ENCODE measurements around the gene MSI2. TPM values are rescaled to one million over a fixed set of nuclear protein-coding genes. Genes with fewer than 3 reads are reported as not detected.

Gene MSI2
- total RNA-seq, 1 donor from 2014 or later = 30.4 TPM

DNA sequence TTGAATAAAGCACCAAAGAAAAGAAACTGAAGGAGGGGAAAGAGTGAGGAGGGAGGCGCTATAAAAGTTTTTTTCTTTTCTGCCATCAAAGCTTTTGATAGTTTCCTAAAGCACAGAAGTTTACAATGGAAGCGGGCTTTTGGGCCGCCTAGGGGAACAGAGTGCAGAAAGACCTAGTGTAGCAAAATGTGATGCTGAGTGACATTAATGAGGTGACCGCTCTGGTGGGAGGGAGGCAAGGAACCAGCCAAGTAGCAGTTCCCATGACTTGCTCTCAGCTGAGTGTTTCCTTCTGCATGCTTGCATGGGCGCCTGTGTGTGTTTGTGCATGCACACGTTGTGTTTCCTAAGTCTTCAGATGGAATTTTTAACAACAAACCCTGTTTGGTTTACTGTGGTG is 15.5 kb downstream of the MSI2 start:
- ATAC-seq = no peak

DNA sequence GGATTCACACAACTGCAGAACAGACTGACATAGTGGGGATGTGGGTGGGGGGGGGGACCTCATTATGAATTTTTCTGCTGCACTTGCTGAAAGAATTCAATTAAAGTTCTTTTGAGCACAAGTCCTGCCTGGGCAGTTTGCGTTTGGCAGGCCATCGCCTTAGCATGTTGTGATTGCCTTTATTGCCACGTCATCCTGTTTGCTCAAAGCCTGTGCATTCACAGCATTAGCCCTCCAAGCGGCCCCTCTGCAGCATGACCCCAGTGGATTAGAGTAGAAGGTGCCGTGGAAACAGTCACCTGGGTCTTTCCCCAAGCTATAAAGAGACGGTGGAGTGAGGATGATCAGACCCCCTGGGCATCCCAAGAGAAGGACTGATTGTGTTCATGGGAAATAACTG is 17.2 kb downstream of the MSI2 start:
- no peak for ATAC-seq

DNA sequence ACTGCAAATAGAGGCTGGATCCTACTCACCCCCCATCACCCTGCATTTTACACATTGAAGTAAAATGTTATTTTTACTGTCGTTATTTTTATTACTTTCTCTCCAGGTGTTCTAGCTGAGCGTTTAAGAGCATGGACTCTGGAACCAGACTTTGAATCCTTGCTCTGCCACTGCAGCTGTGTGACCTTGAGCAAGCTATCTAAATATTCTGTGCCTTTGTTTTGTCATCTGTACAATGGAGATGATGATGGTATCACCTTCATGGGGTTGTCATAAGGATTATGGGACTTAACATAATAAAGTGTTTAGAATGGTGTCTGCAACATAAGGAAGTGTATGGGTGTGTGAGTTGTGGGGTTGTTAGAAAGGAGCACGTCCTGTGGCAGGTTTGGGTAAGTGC is 17.8 kb downstream of the MSI2 start:
- ATAC-seq = no peak

DNA sequence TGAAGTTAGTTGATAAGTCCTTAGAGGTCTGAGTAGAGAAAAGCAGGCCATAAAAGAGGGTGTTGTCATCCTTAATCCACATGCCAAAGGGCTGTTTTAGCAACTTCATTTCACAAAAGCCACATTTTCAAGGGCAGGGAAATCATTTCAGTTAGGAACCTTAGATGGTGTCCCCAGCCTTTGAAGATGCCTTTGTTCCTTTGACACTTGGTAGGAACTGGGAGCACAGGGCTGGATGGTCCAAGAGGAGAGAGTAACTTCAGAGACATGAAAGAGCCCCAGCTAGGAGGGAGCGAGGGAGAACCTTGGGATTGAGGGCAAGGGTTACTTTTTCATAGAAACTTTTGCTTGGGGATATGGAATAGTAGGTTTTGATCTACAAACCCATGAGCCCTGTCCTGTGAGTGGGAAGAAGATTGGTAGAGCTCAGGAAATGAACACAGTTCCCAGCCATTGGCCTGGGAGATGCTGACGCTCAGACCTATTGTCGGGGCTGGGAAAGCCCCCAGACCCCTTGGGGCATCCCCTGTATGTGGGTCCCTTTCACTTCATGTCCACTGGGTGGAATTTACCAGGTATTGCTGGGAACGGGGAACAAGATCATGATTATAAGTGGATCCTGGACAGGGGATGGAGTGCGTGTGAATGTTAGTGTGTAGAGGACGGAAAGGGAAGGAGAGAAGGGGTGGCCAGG is 18.9 kb downstream of the MSI2 start:
- no peak for ATAC-seq

GRCh38 chr17:57276621-57277020 is 20.3 kb downstream of the MSI2 start:
- ATAC-seq = no peak

GRCh38 chr17:57277923-57278604 is 21.7 kb downstream of the MSI2 start:
- ATAC-seq = no peak

GRCh38 chr17:57278740-57279387 is 22.5 kb downstream of the MSI2 start:
- no peak for ATAC-seq

DNA sequence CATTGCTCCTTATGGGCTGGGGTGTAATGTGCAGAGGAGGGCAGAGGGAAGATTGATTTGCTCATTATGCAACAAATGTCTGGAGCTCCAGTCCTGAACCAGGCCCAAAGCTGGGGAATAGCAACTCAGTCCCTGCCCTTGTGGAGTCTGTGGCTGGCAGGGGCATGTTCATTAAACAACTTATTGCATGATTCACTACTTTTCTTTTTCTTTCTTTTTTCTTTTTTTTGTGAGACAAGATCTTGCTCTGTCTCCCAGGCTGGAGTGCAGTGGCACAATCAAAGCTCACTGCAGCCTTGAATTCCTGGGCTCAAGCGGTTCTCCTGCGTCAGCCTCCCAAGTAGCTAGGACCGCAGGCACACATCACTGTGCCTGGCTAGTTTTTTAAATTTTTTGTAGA is 23.1 kb downstream of the MSI2 start:
- no peak for ATAC-seq

- ATAC-seq = no peak
Observed at GRCh38 chr17:57281887-57282286, 25.6 kb downstream of the MSI2 start.

DNA sequence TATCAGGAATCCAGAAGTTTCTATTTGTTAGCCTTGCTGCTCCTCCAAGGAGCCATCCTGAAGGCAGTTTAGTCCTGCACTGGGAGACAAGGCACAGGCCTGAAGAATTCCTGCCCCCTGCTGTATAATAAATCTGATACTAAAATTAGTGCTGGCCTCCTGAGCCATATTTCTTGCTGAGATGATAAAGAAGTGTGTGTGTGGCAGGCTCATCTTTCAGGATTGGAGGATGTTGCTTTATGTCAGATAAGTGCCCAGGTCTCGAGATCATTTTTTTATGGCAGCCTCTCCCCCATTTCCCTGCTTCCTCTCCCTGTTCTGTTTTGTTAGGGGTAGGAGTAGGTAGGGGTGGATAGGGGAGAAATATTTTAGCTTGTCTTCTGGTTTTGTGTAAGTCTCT is 26.0 kb downstream of the MSI2 start:
- no peak for ATAC-seq

DNA sequence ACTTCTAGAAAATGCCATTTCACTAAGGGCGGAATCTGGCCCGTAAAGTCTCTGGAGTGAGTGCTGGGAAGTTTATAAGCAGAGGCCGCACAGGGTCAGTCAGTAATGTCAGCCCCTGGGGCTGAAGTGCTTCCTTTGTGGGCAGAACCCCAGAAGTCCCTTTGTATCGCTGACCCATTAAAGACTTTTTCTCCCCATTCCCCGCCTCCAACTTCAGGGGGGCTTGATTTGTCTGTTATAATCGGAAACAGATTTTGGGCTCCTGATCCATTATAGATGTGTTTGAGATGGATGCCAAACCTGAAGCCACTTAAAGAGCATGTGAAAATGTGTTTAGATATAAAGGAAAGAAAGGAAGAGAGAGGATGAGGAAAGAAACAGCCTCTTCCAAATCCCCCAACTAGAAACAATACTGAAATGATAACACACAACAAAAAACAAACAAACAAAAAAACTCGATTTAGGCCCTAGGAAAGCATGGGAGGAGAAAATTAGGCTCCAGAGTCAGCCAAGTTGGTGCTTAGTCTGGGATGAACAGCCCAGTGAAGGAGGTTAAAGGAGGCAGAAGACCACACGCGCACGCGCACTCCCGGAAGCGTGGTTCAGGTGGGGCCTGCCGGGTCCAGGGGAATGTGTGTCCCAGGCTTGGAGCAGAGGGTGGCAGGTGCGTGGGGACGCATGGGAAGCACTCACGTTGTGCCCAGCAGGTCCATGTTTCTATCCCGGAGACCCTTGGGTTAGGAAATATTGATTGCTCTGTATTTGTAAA is 27.1 kb downstream of the MSI2 start:
- ATAC-seq = no peak

GRCh38 chr17:57284583-57284982 is 28.3 kb downstream of the MSI2 start:
- no peak for ATAC-seq

DNA sequence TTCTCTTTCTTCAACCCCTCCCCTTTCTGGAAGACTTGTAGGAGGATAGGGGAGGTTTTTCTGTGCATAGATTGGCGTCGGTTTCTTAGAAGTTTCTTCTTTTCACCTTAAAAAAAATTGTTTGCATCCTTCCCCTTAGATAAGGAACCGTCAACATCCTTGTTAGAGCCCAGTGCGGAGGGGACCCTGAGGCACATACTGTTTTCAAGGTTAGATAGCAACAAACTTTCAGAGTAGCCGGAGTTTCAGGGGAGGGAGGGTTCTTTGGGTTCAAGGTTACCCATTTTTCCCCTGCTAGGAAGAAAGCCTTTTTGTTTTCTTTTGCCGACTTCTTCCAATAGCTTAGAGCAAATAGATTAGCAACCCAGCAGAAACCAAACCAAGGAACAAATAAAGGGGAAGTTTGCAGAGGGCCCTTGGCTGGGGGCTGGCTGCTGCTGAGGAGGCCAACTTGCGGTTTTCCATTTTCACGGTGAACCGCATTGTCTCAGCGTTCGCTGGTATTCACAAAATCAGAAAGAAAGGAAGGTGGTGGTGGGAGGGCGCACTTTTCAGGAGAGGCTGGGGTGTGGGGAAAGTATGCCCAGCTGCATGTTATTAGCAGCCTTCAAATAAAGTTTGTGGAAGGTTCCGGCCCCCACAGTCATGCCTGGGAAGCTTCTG is 28.8 kb downstream of the MSI2 start:
- no peak for ATAC-seq

DNA sequence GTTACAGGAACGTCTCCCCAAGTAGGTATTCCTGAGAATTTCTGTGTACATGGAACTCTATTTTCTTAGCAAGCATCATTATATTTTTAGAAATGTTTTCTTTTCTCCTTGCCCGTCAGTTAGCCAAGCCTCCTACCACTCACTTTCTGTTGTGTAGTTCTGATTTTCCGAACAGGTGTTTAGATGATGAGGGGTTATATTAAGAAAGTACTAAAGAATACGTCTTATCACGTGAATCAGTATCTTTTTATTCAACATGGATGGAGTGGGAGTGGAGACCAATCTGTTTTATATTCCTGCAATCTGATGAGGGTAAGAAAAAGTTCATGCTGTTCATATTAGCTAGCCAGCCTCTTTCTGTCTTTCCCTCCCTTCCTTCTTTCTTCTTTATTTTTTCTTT is 29.4 kb downstream of the MSI2 start:
- ATAC-seq = no peak

GRCh38 chr17:57286399-57287105 is 30.2 kb downstream of the MSI2 start:
- ATAC-seq = no peak

GRCh38 chr17:57288040-57288772 is 31.9 kb downstream of the MSI2 start:
- ATAC-seq = no peak

- ATAC-seq = no peak
Observed at GRCh38 chr17:57288773-57289121, 32.4 kb downstream of the MSI2 start.

DNA sequence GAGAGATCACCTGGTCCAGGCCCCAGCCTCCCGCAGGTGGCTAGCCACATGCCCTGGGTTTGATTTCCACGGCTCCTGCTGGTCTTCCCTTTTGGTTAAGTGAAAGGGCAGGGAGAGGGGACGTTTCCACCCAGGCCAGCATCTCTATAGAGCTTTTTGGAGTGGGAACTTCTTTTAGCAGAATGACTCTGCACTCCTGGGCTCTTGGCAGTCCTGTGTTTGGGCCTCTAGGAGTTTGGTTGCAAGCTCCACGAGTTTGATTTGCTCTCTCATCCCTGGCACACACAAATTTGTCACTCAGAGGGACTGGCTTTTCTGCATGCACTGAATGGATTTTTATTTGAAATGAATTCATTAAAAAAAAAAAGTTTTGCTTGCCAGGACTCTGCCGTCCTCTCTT is 32.8 kb downstream of the MSI2 start:
- no peak for ATAC-seq

GRCh38 chr17:57289613-57290012 is 33.3 kb downstream of the MSI2 start:
- no peak for ATAC-seq

- ATAC-seq = no peak
Observed at GRCh38 chr17:57290981-57291380, 34.7 kb downstream of the MSI2 start.

- no peak for ATAC-seq
Observed at GRCh38 chr17:57292091-57292490, 35.8 kb downstream of the MSI2 start.
